Cardiac septum (tissue), 1 donor: ENCODE results near the gene ST6GALNAC5. TPM values are rescaled to one million over a fixed set of nuclear protein-coding genes. Genes with fewer than 3 reads are reported as not detected.
"Not testable (repeated sequence)": the region's sequence is repeated elsewhere in the genome, so short reads cannot be mapped to it uniquely, and the experiment has no call there.

Source experiments
- DNase-seq: peaks from one replicate; pipeline ENCODE4 v3.0.0-alpha.2; 2020; ENCODE audit warnings: low spot score
- intact Hi-C: fragments of 100-400 bp; cut with DNase I; formaldehyde crosslinking; loops from one replicate; pipeline ENCODE4 v1.14.0; 2022
- total RNA-seq: library from RNA; stranded (reverse); fragmentation: NEBNext Ultra II Directional; extraction: Animal tissue kit (Norgen Biotek cat#: 25700); gene quantifications from one replicate; pipeline ENCODE4 v1.2.1, GENCODE V29; 2021
- donor health status: DM: no; HTN: no; CAD: no.

Gene ST6GALNAC5
- total RNA-seq, 1 donor from 2014 or later = 1.9 TPM

DNA sequence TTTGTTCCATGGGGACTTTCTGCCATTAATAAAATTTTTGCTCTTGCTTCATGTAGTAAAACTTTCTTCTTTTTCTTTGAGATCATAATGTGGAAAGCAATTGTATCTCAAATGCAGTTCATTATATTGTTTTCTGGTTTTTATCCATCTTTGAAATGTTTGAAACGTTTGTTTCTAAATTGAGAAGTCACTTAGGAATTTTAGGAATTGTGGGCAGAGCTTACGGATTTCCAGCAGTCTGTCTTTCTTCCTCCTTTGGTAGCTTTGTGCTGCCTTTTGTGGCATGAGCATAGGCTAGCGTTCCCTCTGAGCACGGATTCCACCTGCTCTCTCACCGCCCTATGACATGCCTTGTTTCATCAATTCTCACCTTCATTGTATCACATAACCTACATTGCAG lies 2.9 kb upstream of the ST6GALNAC5 start:
- intact Hi-C loops = no loop called here
- DNase-seq = no peak

DNA sequence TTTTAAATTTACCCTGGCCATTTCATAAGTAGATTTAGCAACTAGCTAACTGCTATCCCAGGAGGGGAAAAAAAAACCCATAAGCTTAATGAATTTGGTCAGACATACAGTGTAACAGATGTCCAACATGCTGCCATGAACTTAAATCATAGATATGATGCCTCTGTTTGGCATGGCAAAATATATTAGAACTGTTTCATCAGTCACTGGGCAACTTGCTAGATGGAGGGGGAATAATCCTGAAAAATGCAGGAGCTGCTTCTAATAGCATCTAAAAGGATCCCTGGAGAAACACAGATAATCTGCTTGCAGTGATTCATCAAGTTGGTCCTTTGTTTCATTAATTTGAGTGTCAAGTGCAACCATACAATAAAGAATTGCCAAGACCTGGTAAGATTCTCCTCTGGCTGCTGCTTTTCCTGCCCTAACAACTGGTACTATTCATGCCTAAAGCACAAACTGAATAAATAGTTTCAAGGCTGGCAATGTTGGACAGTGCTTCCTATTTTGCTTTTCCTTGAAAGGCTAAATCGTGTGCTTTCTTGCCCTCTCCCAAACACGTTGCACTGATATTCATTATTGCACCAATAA lies 1.5 kb upstream of the ST6GALNAC5 start:
- intact Hi-C loops = no loop called here
- DNase-seq = no peak

DNA sequence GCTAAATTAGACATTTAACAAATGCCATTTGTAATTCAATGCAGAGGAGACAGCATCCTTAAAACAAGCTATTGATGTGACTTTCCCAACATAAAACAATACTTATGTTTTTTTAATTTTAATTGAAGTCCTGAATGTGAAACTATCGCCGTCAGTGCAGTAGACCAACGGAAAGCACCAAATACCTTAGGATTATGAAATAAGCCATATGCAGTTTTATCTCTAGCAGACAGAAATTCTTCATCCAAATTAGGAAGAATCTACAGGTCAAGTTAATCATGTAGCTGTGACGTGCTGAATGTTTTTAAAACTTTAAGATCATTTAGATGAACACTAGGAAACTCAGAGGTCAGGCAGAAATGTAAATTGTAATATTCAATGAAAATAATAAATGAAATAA lies 714 bp upstream of the ST6GALNAC5 start:
- DNase-seq = no peak
- intact Hi-C loops = no loop called here

DNA sequence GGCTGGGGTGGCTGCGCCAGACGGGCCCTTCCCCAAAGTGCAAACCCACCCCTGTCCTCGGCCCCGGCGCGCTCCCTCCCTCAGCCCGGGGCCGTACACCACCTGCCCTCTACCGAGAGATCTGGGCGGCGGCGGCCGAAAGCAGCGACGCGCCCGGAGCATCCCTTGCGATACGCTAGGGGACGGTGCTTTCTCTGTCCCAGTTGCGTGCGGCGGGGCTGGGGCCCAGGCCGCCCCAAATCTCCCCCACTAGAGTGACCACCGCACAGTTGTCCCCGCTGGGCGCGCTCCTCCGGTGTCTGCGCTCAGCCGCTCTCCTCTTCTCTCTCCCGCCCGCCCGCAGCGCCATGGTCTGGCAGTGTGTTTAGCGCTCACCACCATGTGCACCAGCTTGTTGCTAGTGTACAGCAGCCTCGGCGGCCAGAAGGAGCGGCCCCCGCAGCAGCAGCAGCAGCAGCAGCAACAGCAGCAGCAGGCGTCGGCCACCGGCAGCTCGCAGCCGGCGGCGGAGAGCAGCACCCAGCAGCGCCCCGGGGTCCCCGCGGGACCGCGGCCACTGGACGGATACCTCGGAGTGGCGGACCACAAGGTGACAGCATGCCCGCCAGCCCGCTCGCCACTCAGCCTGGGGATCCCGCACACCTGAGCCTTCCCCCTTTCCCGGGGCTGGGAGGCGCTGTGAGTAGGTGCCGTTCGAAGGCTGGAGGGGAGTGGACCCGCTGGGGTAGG lies 1.0 kb downstream of the ST6GALNAC5 start:
- intact Hi-C loops = no loop called here
- no peak for DNase-seq

DNA sequence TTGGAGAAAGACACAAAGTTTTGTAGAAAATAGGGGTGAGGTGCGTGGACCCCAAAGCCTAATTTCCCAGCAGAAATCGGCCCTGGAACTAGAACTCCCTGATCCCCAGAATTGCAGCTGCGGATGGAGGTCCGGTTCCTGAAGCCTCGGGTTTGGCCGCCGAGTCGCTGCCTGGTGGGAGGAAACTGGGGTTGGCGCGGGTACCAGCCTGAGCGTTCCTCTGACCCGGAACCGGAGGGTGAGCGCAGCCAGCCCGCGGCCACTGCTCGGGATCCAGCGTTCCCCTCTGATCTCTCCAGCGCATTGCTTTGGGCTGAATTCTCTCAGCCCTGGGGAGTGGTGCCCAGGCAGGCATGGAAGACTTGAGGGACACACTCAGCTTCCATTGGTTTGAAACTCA lies 1.6 kb downstream of the ST6GALNAC5 start:
- DNase-seq = no peak
- intact Hi-C loops = no loop called here

DNA sequence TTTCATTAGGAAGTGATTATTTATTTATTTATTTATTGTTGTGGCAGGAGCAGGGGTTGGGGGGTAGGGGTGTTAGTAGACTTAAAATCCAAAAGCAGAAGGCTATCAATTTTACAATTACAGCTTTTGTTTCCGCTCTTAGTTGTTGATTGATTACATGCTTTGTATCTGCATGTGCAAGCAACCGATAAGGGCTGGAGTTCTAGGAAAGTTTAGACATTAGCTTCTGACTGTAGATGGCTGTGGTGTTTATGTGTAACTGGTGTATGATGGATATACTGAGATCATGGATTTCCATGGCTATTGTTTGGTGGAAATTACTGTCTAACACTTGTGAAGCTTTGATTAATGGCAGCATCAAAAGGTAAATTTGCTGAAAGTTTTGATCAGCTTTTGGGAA lies 2.8 kb downstream of the ST6GALNAC5 start:
- intact Hi-C loops = no loop called here
- DNase-seq = no peak

DNA sequence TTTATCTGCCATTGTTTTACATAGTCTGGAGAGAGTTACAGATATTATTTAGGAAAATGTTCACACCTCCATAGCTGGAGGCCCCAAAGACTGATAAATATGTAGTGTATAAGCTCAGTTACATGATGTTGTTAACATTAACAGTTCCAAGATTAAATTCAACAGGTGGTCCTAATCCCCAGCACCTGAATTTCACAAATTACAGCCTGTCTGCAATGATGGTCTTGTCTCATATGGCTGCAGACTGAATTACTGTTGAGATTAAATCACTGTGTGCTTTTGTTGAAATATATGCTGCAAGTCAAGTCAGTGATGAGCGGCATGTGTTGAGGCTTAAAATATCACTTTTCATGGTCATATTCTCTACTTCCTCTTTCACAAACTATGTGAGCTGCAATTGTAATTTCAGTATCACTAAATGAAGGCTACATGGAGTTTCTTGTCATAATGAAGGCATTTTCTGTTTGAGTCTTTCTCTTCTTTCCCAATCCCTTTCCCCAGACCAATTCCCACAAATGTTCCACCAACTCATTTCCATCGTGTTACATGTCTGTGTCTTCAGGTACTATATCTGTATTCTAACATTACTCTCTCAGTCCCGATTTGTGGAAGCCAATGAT lies 4.2 kb downstream of the ST6GALNAC5 start:
- no peak for DNase-seq
- intact Hi-C loops = no loop called here

DNA sequence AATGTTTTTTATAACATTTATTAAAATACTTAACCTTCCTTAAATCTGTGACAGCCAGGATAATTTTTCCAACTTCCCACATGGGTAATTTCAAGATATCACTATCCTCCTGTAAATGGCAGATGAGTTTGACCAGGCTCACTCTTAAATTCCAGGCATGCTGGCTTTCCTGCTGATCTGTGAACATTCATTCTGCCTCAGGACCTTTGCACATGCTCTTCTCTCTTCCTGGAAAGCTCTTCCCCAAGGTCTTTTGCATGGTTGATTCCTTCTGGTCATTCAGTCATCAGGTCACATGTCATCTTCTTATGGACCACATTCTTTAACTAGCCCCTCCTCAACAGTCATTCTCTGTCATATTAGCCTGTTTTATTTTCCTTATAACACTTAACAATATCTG lies 5.7 kb downstream of the ST6GALNAC5 start:
- DNase-seq = no peak
- intact Hi-C loops = no loop called here

DNA sequence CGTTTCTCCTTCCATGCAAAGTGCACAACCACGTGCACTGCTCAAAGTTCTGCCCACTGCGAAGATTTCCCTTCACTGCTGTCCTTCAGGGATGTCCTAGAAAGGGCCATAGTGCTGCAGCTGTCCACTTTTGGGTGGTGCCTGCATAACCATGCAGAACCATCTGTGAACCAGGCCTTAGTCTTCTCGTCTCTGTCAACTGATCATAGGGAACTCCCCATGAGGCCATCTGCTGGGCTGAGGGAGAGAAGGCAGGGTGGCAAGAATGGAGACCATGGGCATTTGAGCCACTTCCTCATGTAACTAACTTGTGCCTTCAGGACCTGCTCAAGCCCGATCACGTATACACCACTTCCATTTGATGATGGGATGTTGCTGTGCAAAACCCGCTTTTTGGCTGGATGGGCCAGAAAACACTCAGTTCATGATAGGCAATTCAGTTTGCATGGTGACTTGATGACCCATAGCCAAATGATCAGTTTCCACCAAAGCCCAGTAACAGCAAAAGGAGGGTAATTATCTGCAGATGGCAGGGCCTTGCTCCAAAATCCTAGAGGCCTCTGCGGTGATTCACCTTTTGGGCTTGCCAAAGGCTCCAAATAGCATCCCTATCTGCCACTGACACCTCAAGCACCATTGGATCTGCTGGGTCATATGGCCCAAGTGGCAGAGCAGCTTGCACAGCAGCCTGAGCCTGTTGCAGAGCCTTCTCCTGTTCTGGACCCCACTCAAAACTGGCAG lies 9.5 kb downstream of the ST6GALNAC5 start:
- no peak for DNase-seq

DNA sequence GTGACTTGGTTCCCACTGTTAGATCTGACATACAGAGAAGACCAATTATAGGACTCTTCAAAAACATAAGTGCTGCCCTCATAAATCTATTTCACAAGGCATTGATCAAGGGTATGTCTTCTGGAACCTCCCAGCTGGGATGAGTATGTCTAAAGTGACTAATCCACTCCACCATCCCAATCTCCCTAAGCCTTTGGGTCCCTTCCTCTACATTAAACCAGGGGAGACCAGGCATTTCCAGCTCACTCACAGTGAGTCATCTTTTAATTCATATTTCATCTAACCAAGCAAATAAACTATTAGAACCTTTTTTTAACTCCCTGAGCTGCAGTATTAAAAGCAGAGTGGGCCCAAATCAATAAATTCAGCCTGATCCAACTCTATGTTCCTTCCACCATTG lies 11.7 kb downstream of the ST6GALNAC5 start:
- DNase-seq, intact Hi-C loops: not testable (repeated sequence)

More for the DNA sequence above, 9.5 kb downstream of the ST6GALNAC5 start:
- intact Hi-C loops = no loop called here

DNA sequence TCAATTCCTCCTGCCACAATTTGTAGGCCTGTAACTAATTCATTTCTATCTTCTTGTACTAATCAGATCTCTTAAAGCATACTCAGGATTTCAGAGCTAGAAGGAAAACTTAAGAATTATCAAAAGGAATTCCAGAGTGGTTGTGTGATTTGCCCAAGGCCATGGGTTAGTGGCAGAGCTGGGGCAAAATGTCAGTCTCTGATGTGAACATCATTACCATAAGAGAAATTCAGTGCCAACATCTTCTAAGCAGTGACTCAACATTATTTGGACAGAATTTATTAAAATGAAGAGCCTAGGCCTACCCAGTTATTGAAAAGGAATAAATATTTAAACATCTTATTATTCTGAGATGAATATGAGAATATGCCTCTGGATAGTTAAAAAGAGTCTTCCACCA lies 14.5 kb downstream of the ST6GALNAC5 start:
- no peak for DNase-seq

DNA sequence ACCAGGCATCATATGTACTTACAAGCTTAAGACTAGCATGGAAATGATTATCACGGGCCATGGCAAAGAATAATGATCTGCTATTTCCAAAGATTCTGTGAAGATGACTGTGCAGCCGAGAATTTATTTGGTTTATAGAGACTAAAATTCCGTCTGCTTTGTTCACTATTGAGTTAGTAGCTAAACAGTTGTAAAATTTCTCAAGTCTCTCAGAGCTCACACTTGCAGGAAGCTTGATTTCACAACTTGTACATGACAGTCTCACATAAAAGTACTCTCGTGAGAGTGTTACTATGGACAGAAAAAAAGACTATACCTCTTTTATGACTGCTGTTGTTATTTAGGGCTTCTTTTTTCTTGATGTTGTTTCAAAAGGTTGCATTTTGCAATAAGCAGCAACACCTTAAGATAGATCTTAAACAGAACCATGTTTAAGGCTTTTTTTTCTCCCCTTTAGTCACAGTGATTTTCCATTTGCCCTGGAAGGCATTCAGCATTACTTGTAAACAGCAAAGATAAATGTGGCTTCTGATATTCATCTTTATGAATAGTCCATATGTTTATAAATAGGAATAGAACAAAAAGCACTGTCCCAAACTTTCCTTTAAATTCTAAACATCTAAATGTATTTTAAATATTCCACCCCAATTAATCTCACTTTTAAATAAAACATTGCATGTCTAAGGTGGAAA lies 24.8 kb downstream of the ST6GALNAC5 start:
- intact Hi-C loops = no loop called here
- DNase-seq = no peak

More for the DNA sequence above, 14.5 kb downstream of the ST6GALNAC5 start:
- intact Hi-C loops = no loop called here

DNA sequence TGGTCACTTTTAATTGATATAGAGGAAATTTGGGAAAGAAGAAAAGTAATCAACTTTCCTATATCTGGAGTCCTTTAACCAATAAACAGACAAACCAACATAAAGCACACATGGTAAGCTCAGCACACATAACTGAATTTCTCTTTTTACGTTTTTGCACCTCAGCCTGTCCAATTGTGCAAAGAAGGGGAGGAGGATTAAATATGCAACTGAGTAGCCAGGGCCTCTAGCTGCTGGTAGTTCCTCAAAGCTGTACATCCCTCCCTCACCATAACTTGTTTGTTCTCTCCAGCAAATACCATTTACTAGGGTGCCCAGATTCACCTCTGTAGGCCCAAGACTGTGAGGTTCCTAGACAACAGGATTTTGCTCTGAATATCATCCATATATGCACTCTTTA lies 25.4 kb downstream of the ST6GALNAC5 start:
- DNase-seq = no peak
- intact Hi-C loops = no loop called here

DNA sequence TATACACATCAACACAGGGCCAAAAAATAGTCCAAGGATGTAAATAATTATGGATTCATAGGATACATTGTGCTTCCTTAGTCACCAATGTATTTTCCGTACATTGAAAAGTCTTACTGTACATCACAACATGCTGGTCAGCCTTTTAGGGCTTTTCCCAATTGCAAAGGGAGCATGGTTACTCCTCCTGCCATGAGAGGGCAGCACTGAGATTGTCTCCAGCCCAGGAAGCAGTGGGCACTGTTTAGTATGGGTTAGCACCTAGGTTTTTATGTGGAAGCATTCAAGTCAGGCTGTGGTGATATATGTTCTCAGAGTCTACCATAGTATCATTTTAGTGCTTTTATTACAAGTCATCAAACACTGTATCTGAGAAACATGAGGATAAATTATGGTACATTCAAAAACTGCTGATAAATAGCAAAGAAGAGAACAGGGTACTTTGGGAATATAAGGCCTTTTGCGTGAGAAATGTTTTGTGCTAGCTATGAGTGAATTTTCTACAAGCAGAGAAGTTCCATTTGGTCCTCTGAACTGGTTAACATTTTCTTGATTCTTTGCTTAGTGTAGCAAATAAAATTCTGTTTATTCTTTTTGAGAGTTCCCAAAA lies 34.0 kb downstream of the ST6GALNAC5 start:
- no peak for DNase-seq
- intact Hi-C loops = no loop called here

DNA sequence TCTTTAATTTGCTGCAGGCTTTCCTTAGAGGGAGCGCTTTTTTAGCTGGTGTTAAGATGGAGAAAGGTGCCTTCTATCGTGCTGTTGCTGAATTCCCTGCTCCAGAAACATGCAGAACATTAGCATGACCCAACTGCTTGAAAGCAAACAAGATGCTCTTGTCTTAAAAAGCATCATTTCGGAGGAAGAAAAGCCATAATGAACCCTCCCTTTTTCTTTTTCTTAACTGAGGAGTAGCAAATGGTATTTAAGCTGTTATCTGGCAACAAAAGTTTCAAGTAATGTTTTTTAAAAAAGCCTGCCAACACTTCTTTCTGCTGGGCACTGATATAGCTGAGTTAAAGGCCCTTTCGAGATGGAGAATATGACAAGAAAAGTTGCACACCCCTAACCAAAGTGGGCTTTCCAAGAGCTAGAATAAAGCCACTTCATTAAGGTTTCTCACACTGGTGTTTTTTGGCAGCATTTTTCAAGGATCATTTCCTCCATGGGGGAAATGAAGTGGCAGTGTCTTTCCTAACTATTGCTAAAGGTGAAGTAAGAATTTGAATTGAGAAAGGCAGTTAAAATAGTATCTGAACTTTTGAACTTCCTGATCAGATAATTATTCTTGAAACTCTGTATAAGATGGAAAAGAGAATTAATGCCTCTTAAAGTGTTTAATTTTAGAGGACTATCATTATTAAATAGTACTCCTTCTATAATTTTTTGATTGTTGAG lies 38.8 kb downstream of the ST6GALNAC5 start:
- intact Hi-C loops = no loop called here
- no peak for DNase-seq

DNA sequence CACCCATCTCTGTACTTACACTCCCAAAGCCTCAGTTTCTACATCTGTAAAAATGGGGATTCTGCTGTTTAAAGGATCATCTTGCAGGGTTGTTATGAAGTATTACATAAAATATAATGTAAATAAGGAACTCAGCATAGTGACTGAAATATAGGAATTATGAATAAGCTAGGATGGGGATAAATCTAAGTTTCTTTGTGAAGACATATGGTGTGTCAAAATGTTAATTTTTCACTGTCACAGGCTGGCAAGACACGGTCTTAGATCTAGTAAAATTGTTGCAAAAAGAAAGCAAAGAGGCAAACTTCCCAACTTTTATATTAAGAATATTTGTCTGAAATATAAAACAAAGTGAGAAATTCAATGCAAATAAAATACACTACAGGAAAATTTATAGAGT lies 42.0 kb downstream of the ST6GALNAC5 start:
- no peak for DNase-seq
- intact Hi-C loops = no loop called here

DNA sequence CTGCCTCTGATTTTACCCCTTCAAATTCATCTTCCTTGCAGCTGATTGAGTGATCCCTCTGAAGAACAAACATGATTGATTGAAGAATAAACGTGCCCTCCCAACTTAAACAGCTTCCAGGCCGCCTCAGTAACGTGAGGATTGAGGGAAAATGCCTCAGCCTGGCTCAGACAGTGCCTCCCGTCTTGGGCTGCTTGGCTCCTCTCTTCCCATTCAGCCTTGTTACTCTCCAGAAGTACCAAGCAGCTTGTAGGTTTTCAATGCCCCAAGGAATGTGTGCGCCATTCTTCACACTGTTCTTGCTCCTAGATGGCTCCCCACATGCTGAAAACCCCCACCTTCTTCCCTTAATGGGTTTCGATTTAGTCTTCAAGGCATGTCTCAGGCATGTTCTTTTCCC lies 51.8 kb downstream of the ST6GALNAC5 start:
- intact Hi-C loops = no loop called here
- no peak for DNase-seq

DNA sequence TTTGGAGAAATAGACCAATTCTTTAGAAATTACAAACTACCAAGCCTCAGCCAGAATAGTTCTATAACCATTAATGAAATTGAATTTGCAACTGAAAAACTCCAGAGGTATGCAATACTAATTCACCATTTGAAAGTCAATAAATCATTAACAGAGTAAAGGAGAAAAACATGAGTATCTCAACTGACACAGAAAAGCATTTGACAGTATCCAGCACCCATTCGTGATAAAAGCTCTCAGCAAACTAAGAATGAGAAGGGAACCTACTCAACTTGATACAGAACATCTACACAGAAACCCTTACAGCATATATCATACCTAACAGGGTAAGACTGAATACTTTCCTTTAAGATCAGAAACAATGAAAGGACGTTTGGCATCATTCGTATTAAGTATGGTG lies 54.3 kb downstream of the ST6GALNAC5 start:
- no peak for DNase-seq
- intact Hi-C loops = no loop called here

DNA sequence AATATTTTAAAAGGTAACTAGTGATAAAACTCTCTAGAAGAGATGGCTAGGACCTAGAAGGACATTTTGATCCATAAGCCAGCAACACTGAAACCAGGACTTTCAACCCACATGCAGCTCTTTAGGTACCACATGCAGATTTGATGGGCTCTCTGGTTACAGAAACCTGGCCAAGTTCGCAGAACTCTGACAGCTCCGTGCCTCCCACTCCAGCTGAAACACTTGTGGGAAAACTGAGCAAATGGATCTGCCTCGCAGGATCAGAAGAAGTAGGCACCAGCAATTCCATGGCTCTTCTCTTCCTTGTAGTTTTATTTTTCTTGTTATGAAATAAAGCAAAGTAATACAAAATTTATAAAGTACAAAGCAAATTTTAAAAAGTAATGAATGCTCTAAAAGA lies 58.5 kb downstream of the ST6GALNAC5 start:
- no peak for DNase-seq
- intact Hi-C loops = no loop called here
